ENCODE data around the gene GNAS.
"Not testable (repeated sequence)": the region's sequence is repeated elsewhere in the genome, so short reads cannot be mapped to it uniquely, and the experiment has no call there.

The GNAS gene

GRCh38 chr20:58932170-58932569 is 79.7 kb downstream of the GNAS start:
- no peak for DNase-seq (ENCODE audit: low spot score)

- no peak for DNase-seq (ENCODE audit: low spot score)
Observed at GRCh38 chr20:58938078-58938477, 85.6 kb downstream of the GNAS start.

GRCh38 chr20:58938541-58938940 is 86.0 kb downstream of the GNAS start:
- no peak for DNase-seq (ENCODE audit: low spot score)

- no peak for DNase-seq (ENCODE audit: low spot score)
Observed at GRCh38 chr20:58941471-58941870, 89.0 kb downstream of the GNAS start.

GRCh38 chr20:58942549-58942948 is 90.0 kb downstream of the GNAS start:
- no peak for DNase-seq (ENCODE audit: low spot score)

GRCh38 chr20:58944610-58945009 is 92.1 kb downstream of the GNAS start:
- DNase-seq (ENCODE audit: low spot score) = no peak

- DNase-seq (ENCODE audit: low spot score) = no peak
Observed at GRCh38 chr20:58945965-58946631, 93.6 kb downstream of the GNAS start.

- not testable (repeated sequence) for DNase-seq (ENCODE audit: low spot score)
Observed at GRCh38 chr20:58947797-58948388, 95.4 kb downstream of the GNAS start.

- DNase-seq (ENCODE audit: low spot score) = no peak
Observed at GRCh38 chr20:58950603-58951002, 98.1 kb downstream of the GNAS start.

GRCh38 chr20:58953050-58953449 is 100.5 kb downstream of the GNAS start:
- no peak for DNase-seq (ENCODE audit: low spot score)

- DNase-seq (ENCODE audit: low spot score) = no peak
Observed at GRCh38 chr20:58956078-58956477, 103.6 kb downstream of the GNAS start.

GRCh38 chr20:58959652-58960051 is 107.1 kb downstream of the GNAS start:
- no peak for DNase-seq (ENCODE audit: low spot score)
